ENCODE data around the gene TCEANC2. TPM values are rescaled to one million over a fixed set of nuclear protein-coding genes. Genes with fewer than 3 reads are reported as not detected.

The TCEANC2 gene
- total RNA-seq, 2 experiments from 2014 or later = 2.3 to 2.7 TPM

DNA sequence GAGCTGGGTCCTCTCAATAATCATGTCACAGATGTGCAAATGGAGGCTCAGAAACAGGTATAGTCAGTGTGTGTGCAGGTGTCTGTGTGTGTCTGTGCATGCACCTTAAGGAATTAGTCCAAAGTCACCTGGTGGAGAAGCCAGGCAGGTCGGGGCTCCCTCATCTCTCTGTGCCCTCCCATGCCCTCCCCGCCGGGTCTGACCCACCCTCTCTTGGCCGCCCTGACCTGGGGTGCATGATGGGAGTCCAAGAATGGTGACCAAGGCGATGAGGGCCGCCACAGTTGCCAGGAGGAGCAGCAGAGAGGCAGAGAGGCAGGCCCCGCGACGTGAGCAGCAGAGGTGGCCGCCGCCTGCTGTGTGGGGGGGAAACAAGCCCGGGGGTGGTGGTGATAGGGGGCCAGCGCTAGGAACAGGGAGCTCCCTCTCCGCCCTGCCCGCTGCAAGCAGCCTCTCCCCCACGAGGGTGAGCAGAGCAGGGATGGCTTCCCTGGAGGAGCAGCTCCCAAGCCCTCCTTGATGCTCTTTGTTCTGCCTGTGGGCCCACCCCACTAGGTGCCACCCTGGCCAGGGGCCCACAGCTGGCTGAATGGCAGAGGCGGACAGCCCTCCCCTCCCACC, 39.3 kb upstream of the TCEANC2 start:
- Histone ChIP-seq H3K36me3 (ENCODE audit: insufficient read depth, low read length) (no peaks in the 10 kb centered on the region), H3K4me3 (ENCODE audit: low read length) (no peak overlapping the region), H3K9me3 (ENCODE audit: control insufficient read depth in 1 of 2, insufficient read depth in 1 of 2, low read length in 2 of 2) (no peaks in the 10 kb centered on the region), H3K27ac (ENCODE audit: low read depth in 1 of 2, low read length in 2 of 2) (no peak overlapping the region), H3K4me1 (ENCODE audit: insufficient read depth, low read length) (no peaks in the 10 kb centered on the region), H3K27me3 (ENCODE audit: control insufficient read depth in 1 of 2, insufficient read depth in 2 of 2, low read length in 2 of 2) (no peaks in the 10 kb centered on the region)
- Mint-ChIP-seq H3K4me1 (ENCODE audit: low read depth) (no peaks in the 10 kb centered on the region), H3K4me3 (no peak overlapping the region), H3K9me3 (no peaks in the 10 kb centered on the region), H3K27me3 (no peaks in the 10 kb centered on the region), H3K27ac (no peak overlapping the region), H3K36me3 (ENCODE audit: low read depth) (no peaks in the 10 kb centered on the region)
- POLR2A ChIA-PET = no interaction called here
- intact Hi-C loops (cut with DNase I, micrococcal nuclease) = no loop called here
- no peak for ATAC-seq (ENCODE audit: poor library complexity)
- TF ChIP-seq, protein P1, sequence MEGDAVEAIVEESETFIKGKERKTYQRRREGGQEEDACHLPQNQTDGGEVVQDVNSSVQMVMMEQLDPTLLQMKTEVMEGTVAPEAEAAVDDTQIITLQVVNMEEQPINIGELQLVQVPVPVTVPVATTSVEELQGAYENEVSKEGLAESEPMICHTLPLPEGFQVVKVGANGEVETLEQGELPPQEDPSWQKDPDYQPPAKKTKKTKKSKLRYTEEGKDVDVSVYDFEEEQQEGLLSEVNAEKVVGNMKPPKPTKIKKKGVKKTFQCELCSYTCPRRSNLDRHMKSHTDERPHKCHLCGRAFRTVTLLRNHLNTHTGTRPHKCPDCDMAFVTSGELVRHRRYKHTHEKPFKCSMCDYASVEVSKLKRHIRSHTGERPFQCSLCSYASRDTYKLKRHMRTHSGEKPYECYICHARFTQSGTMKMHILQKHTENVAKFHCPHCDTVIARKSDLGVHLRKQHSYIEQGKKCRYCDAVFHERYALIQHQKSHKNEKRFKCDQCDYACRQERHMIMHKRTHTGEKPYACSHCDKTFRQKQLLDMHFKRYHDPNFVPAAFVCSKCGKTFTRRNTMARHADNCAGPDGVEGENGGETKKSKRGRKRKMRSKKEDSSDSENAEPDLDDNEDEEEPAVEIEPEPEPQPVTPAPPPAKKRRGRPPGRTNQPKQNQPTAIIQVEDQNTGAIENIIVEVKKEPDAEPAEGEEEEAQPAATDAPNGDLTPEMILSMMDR (IDR thresholded peaks at IDR 0.05) = no peak
- CTCF ChIA-PET = no interaction called here
- no peak for DNase-seq

DNA sequence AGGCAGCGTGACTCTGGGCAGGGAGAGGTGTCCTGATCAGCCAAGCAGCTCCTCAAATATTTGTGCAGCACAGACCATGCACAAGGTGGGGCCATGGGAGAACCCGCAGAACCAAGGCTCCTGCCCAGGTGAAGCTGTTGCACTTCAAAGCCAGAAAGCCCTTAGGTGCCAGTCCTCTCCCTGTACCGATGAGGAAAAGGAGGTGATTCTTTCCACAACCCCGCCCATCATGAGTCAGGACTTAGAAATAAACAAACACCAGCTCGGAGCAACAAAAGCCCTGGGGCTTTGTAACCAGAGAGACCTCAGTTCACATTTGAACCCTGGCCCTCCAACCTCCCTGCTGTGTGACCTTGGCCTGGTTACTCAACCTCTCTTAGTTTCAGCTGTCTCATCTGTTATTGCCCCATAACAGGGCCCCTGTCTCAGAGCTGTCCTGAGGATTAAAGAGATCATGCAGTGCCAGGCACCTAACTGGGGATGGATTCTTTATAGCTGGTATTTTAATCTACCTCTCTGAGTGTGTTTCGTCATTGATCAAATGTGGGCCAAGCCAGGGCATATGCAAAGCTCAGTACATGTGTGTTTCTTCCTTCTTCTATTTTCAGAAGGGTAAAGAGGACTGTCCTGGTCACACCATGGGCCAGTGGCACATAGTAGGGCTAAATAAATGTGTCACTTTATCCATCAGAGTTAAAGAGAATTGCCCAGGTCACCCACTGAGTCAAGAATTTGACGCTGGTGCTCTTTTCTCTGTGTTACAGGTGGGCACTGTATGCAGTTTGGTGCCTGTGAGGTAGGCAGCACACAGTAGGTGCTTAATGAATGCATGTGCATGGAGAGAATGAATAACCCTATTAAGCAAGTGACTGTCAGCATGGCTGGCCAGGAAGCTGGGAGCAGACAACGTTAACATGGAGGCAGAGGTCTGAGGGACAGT, 36.8 kb upstream of the TCEANC2 start:
- Mint-ChIP-seq H3K36me3 (ENCODE audit: low read depth) (no peaks in the 10 kb centered on the region), H3K9me3 (no peaks in the 10 kb centered on the region), H3K4me3 (no peak overlapping the region), H3K4me1 (ENCODE audit: low read depth) (no peaks in the 10 kb centered on the region), H3K27ac (no peak overlapping the region), H3K27me3 (no peaks in the 10 kb centered on the region)
- TF ChIP-seq, protein P1 (IDR thresholded peaks at IDR 0.05) = no peak
- ChIA-PET POLR2A (no interaction called here), CTCF (no interaction called here)
- intact Hi-C loops (cut with DNase I, micrococcal nuclease) = no loop called here
- H3K27ac ChIP-seq (ENCODE audit: low read depth in 1 of 2, low read length in 2 of 2) = no peak overlapping the region
- no peak for ATAC-seq (ENCODE audit: poor library complexity)
- H3K27me3 ChIP-seq (ENCODE audit: control insufficient read depth in 1 of 2, insufficient read depth in 2 of 2, low read length in 2 of 2) = no peaks in the 10 kb centered on the region
- H3K4me1 ChIP-seq (ENCODE audit: insufficient read depth, low read length) = no peaks in the 10 kb centered on the region
- H3K36me3 ChIP-seq (ENCODE audit: insufficient read depth, low read length) = no peaks in the 10 kb centered on the region
- H3K4me3 ChIP-seq (ENCODE audit: low read length) = no peak overlapping the region
- H3K9me3 ChIP-seq (ENCODE audit: control insufficient read depth in 1 of 2, insufficient read depth in 1 of 2, low read length in 2 of 2) = no peaks in the 10 kb centered on the region
- DNase-seq = no peak

DNA sequence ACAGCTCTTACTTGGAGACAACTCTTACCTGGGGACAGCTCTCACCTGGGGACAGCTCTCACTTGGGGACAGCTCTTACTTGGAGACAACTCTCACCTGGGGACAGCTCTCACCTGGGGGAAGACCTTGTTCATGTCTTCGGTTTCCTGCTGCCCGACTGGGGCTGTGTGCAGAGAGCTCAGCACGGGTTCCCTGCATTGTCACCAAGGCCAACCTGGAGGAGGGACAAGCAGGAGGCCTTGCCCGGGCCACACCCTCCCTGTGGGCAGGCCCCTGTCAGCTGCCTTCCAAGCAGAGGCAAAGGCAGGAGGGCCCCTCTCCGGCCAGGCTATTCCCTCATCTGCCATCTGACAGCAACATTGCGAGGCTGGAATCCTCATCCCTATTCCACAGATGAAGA, 35.4 kb upstream of the TCEANC2 start, which contains the start of gene LDLRAD1:
Gene LDLRAD1, minus strand, starts transcription at position 208 of the 400 bp plus-strand sequence. Its CDS starts 74 bp downstream, at position 134.
- Mint-ChIP-seq H3K9me3 (no peaks in the 10 kb centered on the region), H3K4me3 (no peak within 1 kb of the TSS), H3K36me3 (ENCODE audit: low read depth) (no peaks in the 10 kb centered on the region), H3K4me1 (ENCODE audit: low read depth) (no peaks in the 10 kb centered on the region), H3K27me3 (no peaks in the 10 kb centered on the region), H3K27ac (no peak within 1 kb of the TSS)
- no peak within 1 kb of the TSS for H3K27ac ChIP-seq (ENCODE audit: low read depth in 1 of 2, low read length in 2 of 2)
- ATAC-seq (ENCODE audit: poor library complexity) (no peak), DNase-seq (no peak)
- intact Hi-C loops (cut with DNase I, micrococcal nuclease) = no loop called here
- H3K36me3 ChIP-seq (ENCODE audit: insufficient read depth, low read length) = no peaks in the 10 kb centered on the region
- ChIA-PET CTCF (no interaction called here), POLR2A (no interaction called here)
- H3K4me3 ChIP-seq (ENCODE audit: low read length) = no peak within 1 kb of the TSS
- TF ChIP-seq, protein P1 (IDR thresholded peaks at IDR 0.05) = no peak
- H3K27me3 ChIP-seq (ENCODE audit: control insufficient read depth in 1 of 2, insufficient read depth in 2 of 2, low read length in 2 of 2) = no peaks in the 10 kb centered on the region
- no peaks in the 10 kb centered on the region for H3K9me3 ChIP-seq (ENCODE audit: control insufficient read depth in 1 of 2, insufficient read depth in 1 of 2, low read length in 2 of 2)
- no peaks in the 10 kb centered on the region for H3K4me1 ChIP-seq (ENCODE audit: insufficient read depth, low read length)

Data from CD4-positive, alpha-beta T cell (primary cell).